ENCODE results near the gene TCERG1L.
"Not testable (repeated sequence)": the region's sequence is repeated elsewhere in the genome, so short reads cannot be mapped to it uniquely, and the experiment has no call there.

Gene TCERG1L

DNA sequence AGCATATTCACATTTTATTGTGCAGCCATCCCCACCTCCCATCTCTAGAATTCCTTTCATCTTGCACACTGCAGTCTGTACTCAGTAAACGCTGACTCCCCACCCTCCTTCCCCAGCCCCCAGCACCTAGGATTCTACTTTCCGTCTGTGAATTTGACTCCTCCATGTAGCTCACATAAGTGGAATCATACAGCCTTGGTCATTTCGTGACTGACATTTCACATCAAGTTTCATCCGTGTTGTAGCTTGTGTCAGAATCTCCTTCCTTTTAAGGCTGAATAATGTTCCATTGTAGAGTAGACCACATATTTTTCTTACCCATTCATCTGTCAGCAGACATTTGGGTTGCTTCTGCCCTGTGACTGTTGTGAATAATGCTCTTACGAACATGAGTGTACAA lies 26.2 kb upstream of the TCERG1L start:
- no peak overlapping the region for H3K27ac ChIP-seq (ENCODE audit: low read depth, low read length)
- H3K4me3 ChIP-seq (ENCODE audit: low read length), result no peak overlapping the region
- no peaks in the 10 kb centered on the region for H3K4me1 ChIP-seq (ENCODE audit: control insufficient read depth, insufficient read depth, low read length)
- H3K27me3 ChIP-seq (ENCODE audit: control insufficient read depth, insufficient read depth, low read length), result no peaks in the 10 kb centered on the region
- no peaks in the 10 kb centered on the region for H3K36me3 ChIP-seq (ENCODE audit: control insufficient read depth, insufficient read depth, low read length)
- H3K9ac ChIP-seq (ENCODE audit: low read length), result no peak overlapping the region

DNA sequence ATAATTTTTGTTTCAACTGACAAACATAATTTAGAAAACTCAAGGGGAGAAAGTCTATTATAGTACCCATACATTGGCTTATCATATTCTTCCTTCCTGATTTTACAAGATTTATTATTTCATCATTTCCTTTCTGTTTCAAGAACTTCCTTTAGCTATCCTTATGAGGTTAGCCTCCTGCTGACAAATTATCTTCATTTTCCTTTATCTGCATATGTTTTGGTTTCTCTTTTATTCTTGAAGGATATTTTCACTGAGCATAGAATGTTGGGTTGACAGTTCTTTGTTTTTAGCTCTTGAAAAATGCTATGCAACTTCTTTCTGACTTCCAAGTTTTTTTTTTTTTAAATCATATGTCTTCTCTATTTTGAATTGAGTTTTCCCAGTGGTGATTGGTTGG lies 21.3 kb upstream of the TCERG1L start:
- no peaks in the 10 kb centered on the region for H3K4me1 ChIP-seq (ENCODE audit: control insufficient read depth, insufficient read depth, low read length)
- H3K9ac ChIP-seq (ENCODE audit: low read length), result no peak overlapping the region
- H3K27ac ChIP-seq (ENCODE audit: low read depth, low read length), result no peak overlapping the region
- no peaks in the 10 kb centered on the region for H3K36me3 ChIP-seq (ENCODE audit: control insufficient read depth, insufficient read depth, low read length)
- no peaks in the 10 kb centered on the region for H3K27me3 ChIP-seq (ENCODE audit: control insufficient read depth, insufficient read depth, low read length)
- no peak overlapping the region for H3K4me3 ChIP-seq (ENCODE audit: low read length)

DNA sequence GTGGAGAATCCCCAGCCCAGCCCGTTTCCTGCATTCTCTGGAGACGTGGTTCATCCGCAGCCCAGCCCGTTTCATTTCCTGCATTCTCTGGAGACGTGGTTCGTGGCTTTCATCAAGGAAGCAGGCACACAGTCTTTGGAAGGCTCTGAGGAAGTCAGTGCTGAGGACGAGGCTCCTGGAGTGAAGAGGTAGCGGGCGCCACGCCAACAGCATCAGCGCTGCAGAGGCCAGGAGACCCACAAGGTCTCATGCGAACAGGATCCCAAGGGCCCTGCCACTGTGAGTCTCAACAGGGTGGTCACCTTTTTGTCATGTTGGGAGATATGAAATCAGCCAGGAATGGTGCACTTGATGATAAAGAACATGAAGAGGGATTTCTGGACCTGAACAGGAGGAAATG lies 12.4 kb upstream of the TCERG1L start:
- H3K4me1 ChIP-seq (ENCODE audit: control insufficient read depth, insufficient read depth, low read length), result no peaks in the 10 kb centered on the region
- H3K4me3 ChIP-seq (ENCODE audit: low read length), result no peak overlapping the region
- H3K9ac ChIP-seq (ENCODE audit: low read length), result no peak overlapping the region
- H3K36me3 ChIP-seq (ENCODE audit: control insufficient read depth, insufficient read depth, low read length), result no peaks in the 10 kb centered on the region
- no peaks in the 10 kb centered on the region for H3K27me3 ChIP-seq (ENCODE audit: control insufficient read depth, insufficient read depth, low read length)
- no peak overlapping the region for H3K27ac ChIP-seq (ENCODE audit: low read depth, low read length)

DNA sequence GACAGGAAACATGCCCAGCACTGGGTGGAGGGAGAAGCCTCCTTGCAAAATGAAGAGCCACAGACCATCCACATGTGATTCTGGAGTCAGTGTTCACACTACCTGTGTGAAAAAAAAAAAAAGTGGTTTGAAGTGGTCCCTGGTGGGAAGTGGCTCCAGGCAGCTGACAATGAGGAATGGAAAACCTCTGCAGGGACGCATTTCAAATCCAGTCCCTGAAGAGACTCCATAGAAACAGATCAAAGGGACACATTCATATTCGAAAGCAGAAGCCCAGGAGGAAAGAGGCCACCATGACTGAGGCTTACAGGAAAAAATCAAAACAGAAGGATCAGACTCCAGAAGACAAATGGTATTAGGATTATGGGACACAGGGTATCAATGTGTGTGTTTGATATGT lies 11.5 kb upstream of the TCERG1L start:
- no peak overlapping the region for H3K27ac ChIP-seq (ENCODE audit: low read depth, low read length)
- no peak overlapping the region for H3K4me3 ChIP-seq (ENCODE audit: low read length)
- no peaks in the 10 kb centered on the region for H3K27me3 ChIP-seq (ENCODE audit: control insufficient read depth, insufficient read depth, low read length)
- no peaks in the 10 kb centered on the region for H3K4me1 ChIP-seq (ENCODE audit: control insufficient read depth, insufficient read depth, low read length)
- H3K9ac ChIP-seq (ENCODE audit: low read length), result no peak overlapping the region
- H3K36me3 ChIP-seq (ENCODE audit: control insufficient read depth, insufficient read depth, low read length), result no peaks in the 10 kb centered on the region

DNA sequence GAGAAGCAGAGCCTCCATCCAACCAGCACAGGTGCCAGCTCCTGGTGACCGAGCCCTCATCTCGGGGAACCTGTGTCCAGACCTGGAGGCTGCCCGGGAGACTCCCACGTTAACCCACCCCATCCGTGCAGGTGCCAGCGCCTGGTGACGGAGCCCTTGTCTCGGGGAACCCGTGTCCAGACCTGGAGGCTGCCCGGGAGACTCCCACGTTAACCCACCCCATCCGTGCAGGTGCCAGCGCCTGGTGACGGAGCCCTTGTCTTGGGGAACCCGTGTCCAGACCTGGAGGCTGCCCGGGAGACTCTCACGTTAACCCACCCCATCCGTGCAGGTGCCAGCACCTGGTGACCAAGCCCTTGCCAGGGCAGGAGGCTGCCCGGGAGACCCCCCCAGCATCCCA lies 11.1 kb upstream of the TCERG1L start:
- not testable (repeated sequence) for H3K4me1 ChIP-seq (ENCODE audit: control insufficient read depth, insufficient read depth, low read length); H3K4me3 ChIP-seq (ENCODE audit: low read length); H3K27ac ChIP-seq (ENCODE audit: low read depth, low read length); H3K36me3 ChIP-seq (ENCODE audit: control insufficient read depth, insufficient read depth, low read length); H3K9ac ChIP-seq (ENCODE audit: low read length); H3K27me3 ChIP-seq (ENCODE audit: control insufficient read depth, insufficient read depth, low read length)

DNA sequence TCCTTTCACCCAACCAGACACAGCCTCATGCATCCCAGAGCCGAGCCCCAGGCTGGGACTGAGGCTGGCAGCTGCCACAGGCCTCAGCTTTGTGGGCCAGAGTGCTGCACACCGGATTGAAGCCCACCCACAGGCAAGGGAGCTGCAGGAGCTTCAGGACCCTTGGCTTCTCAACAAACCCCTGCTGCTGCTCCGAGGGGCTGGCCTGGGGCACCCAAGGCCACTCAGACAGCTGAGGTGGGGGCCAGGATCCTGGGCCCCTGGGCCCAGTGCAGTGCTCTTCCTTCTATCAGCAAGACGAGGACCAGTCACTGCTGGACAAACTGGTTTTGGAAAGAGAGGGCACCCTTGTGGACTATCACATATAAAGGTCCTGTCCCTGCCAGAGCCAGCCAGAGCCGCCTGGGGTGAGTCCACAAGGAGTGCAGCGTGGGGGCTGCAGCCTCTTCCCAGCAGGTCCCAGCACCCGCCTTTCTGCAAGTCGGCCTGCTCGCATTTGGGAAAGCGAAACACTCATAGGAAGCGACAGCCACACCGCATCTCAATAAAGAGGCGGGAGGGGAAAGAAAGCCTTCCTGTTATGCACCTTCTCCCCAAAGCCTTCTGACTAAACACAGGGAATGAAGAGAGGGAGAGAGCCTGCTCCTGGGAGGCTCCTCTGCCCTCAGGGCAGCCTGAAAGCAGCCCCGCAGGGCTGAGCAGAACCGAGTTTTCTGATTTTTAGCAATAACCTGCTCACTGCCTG lies 9.5 kb upstream of the TCERG1L start:
- no peak overlapping the region for H3K9ac ChIP-seq (ENCODE audit: low read length)
- H3K27ac ChIP-seq (ENCODE audit: low read depth, low read length), result no peak overlapping the region
- no peaks in the 10 kb centered on the region for H3K4me1 ChIP-seq (ENCODE audit: control insufficient read depth, insufficient read depth, low read length)
- no peaks in the 10 kb centered on the region for H3K27me3 ChIP-seq (ENCODE audit: control insufficient read depth, insufficient read depth, low read length)
- H3K36me3 ChIP-seq (ENCODE audit: control insufficient read depth, insufficient read depth, low read length), result no peaks in the 10 kb centered on the region
- H3K4me3 ChIP-seq (ENCODE audit: low read length), result no peak overlapping the region

DNA sequence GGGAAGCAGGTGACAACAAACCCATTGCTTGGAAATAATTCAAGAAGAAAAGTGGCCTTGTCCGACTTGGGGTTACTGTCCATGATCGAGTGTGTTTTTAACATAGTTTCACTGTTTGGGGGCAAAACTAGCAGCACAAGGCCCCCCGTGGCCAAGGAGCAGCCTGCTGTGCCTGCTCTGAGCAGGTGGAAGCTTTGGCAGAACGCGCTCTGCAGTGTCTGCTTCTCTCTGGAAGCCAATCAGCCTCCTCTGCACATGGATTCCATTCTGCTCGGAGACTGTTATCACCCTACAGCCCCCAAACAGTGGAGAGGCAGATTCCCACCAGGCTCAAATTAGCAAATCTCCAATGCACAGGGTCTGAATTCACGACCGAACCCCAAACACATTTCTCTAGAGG lies 7.3 kb upstream of the TCERG1L start:
- Histone ChIP-seq H3K4me1 (ENCODE audit: control insufficient read depth, insufficient read depth, low read length) (no peaks in the 10 kb centered on the region), H3K27ac (ENCODE audit: low read depth, low read length) (no peak overlapping the region), H3K9ac (ENCODE audit: low read length) (no peak overlapping the region), H3K27me3 (ENCODE audit: control insufficient read depth, insufficient read depth, low read length) (no peaks in the 10 kb centered on the region), H3K4me3 (ENCODE audit: low read length) (no peak overlapping the region), H3K36me3 (ENCODE audit: control insufficient read depth, insufficient read depth, low read length) (no peaks in the 10 kb centered on the region)

DNA sequence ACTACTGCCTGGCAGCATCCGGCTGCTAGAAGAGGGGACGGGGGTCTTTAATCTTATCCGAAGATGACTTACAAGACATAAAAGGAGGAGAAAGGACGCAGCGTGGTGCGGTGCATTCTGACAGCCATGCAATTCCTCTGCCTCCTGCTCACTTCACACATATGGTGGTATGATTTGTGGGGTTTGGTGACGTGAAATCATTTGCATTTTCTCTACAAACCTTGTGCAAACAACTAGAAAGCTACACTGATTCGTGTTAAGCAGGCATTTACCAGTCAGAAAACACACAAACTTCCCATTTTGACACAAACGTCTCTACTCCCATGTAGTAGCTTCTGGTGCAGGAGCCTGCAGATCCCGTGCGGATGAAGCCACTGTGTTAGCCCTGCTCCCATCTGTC lies 6.8 kb upstream of the TCERG1L start:
- H3K27me3 ChIP-seq (ENCODE audit: control insufficient read depth, insufficient read depth, low read length), result no peaks in the 10 kb centered on the region
- no peaks in the 10 kb centered on the region for H3K36me3 ChIP-seq (ENCODE audit: control insufficient read depth, insufficient read depth, low read length)
- H3K27ac ChIP-seq (ENCODE audit: low read depth, low read length), result no peak overlapping the region
- no peaks in the 10 kb centered on the region for H3K4me1 ChIP-seq (ENCODE audit: control insufficient read depth, insufficient read depth, low read length)
- no peak overlapping the region for H3K9ac ChIP-seq (ENCODE audit: low read length)
- no peak overlapping the region for H3K4me3 ChIP-seq (ENCODE audit: low read length)

DNA sequence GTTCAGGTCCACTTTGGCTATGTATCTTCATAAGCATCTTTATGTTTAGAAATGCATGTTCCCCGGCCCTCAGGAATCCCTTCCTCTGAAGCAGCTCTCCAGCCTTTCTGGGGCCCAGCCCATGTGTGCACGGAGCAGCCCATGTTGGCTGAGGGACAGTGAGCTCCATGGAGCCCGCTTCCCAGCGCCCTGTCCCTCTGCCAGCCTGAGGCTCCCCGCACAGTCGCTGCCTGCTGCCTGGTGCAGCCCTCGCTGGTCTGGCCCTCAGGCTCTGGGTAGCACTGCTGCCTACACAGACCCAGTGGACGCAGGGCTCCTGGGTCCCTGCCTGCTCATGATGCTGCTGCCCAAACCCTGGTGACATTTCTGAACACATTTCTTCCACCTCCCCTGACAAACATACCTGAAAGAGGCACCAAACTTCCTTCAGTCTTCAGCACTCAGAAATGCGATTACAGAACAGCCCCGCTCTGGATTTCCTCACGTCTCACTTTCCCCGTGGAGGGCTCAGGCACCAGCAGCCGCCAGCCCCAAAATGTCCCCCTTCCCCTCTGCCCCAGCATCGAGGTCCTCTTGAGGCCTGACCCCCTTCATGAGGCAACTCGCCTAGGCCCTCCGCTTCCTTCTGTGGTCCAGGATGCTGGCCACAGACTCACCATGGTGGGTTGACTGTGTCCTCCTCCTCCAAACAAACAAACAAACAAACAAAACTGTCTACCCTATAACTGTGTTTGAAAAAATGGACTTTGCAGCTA lies 5.0 kb upstream of the TCERG1L start:
- H3K4me3 ChIP-seq (ENCODE audit: low read length), result no peak overlapping the region
- H3K27me3 ChIP-seq (ENCODE audit: control insufficient read depth, insufficient read depth, low read length), result peaks cover 2% of the 10 kb centered on the region
- no peaks in the 10 kb centered on the region for H3K4me1 ChIP-seq (ENCODE audit: control insufficient read depth, insufficient read depth, low read length)
- H3K27ac ChIP-seq (ENCODE audit: low read depth, low read length), result no peak overlapping the region
- no peak overlapping the region for H3K9ac ChIP-seq (ENCODE audit: low read length)
- no peaks in the 10 kb centered on the region for H3K36me3 ChIP-seq (ENCODE audit: control insufficient read depth, insufficient read depth, low read length)

DNA sequence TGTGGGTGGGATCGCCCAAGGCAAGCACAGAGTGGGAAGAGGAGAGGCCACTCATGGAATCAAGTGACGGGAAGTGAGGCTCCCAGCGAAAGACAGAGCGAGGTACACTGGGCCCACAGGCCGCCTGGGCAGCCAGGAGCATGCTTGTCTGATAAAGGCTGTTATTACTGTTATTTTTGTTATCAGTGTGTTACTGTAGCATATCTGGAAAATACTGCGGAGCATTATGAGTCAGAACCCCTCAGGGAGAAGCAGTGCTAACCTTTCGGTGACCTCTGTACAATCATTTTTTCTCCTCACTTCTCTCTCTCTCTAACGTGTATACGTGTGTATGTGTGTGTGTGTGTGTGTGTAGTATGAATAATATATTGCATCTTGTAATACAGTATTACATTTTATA lies 3.8 kb upstream of the TCERG1L start:
- Histone ChIP-seq H3K4me1 (ENCODE audit: control insufficient read depth, insufficient read depth, low read length) (no peaks in the 10 kb centered on the region), H3K27ac (ENCODE audit: low read depth, low read length) (no peak overlapping the region), H3K4me3 (ENCODE audit: low read length) (no peak overlapping the region), H3K9ac (ENCODE audit: low read length) (no peak overlapping the region), H3K36me3 (ENCODE audit: control insufficient read depth, insufficient read depth, low read length) (no peaks in the 10 kb centered on the region), H3K27me3 (ENCODE audit: control insufficient read depth, insufficient read depth, low read length) (peaks cover 5% of the 10 kb centered on the region)

DNA sequence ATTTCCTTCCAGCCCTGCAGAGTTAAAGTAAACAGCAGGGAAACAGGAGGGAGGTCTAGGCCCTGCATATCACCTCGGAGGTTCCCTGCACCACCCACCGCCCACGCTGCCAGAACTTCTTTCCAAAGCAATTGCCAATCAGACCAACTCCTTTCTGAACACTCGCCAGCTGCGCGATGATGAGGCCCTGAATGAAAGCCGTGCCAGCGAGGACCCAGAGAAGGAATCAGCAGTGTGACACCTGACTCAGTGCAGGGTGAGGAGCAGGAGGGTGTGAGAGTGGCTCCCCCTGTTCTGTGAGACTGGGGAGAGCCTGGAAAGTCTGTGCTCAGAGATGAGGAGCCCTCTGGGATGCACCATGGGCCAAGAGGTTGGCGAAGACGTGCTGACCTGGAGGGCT lies 3.3 kb upstream of the TCERG1L start:
- no peaks in the 10 kb centered on the region for H3K36me3 ChIP-seq (ENCODE audit: control insufficient read depth, insufficient read depth, low read length)
- H3K9ac ChIP-seq (ENCODE audit: low read length), result no peak overlapping the region
- H3K27ac ChIP-seq (ENCODE audit: low read depth, low read length), result no peak overlapping the region
- peaks cover 5% of the 10 kb centered on the region for H3K27me3 ChIP-seq (ENCODE audit: control insufficient read depth, insufficient read depth, low read length)
- no peaks in the 10 kb centered on the region for H3K4me1 ChIP-seq (ENCODE audit: control insufficient read depth, insufficient read depth, low read length)
- no peak overlapping the region for H3K4me3 ChIP-seq (ENCODE audit: low read length)

DNA sequence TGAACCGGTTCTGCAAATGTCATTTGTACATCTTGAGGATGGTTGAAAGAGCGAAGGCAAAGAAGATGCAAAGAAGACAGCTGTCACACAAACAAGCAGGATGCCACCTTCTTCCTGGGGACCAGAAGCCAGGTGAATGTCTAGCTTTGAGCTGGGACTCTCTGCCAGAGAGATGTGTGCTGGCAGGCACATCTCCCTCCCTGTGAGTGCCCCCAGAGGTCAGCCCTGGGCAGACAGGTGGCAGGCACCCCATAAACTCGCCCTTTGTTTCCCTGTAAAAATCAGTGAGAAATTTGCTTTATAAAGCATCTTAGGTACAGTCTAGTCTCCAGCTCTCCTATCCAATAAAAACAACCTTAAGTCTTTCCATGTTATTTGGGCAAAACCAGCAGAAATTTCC lies 2.6 kb upstream of the TCERG1L start:
- H3K27me3 ChIP-seq (ENCODE audit: control insufficient read depth, insufficient read depth, low read length), result peaks cover 5% of the 10 kb centered on the region
- H3K36me3 ChIP-seq (ENCODE audit: control insufficient read depth, insufficient read depth, low read length), result no peaks in the 10 kb centered on the region
- no peaks in the 10 kb centered on the region for H3K4me1 ChIP-seq (ENCODE audit: control insufficient read depth, insufficient read depth, low read length)
- no peak overlapping the region for H3K4me3 ChIP-seq (ENCODE audit: low read length)
- H3K27ac ChIP-seq (ENCODE audit: low read depth, low read length), result no peak overlapping the region
- H3K9ac ChIP-seq (ENCODE audit: low read length), result no peak overlapping the region

DNA sequence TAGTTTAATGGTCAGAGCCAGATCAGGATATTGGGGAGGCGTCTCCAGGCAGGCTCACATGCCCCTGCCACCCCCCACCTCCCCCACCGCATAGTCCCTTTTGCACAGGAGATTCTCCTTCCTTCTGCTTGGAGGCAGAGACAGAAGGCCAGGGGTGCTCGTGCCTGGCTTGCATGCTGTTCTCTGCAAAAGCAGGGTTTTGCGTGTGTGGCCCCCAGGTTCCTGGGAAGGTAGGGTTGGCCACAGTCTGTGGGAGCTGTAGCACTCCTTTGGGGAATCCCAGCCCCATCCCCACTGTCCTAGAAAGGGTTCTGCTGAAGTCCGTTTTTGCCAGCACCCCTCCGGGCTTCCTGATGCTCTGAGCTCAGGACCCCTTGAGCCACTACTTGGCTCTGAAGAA lies 1.9 kb upstream of the TCERG1L start:
- Histone ChIP-seq H3K36me3 (ENCODE audit: control insufficient read depth, insufficient read depth, low read length) (no peaks in the 10 kb centered on the region), H3K9ac (ENCODE audit: low read length) (no peak overlapping the region), H3K4me3 (ENCODE audit: low read length) (no peak overlapping the region), H3K27ac (ENCODE audit: low read depth, low read length) (no peak overlapping the region), H3K27me3 (ENCODE audit: control insufficient read depth, insufficient read depth, low read length) (peaks cover 5% of the 10 kb centered on the region), H3K4me1 (ENCODE audit: control insufficient read depth, insufficient read depth, low read length) (no peaks in the 10 kb centered on the region)

Data from rectal smooth muscle tissue (tissue), 1 donor.